ENCODE measurements around the gene IFNK. TPM values are rescaled to one million over a fixed set of nuclear protein-coding genes. Genes with fewer than 3 reads are reported as not detected.
"Not testable (repeated sequence)": the region's sequence is repeated elsewhere in the genome, so short reads cannot be mapped to it uniquely, and the experiment has no call there.

IFNK gene
- total RNA-seq, 1 experiment from 2014 or later = not detected

DNA sequence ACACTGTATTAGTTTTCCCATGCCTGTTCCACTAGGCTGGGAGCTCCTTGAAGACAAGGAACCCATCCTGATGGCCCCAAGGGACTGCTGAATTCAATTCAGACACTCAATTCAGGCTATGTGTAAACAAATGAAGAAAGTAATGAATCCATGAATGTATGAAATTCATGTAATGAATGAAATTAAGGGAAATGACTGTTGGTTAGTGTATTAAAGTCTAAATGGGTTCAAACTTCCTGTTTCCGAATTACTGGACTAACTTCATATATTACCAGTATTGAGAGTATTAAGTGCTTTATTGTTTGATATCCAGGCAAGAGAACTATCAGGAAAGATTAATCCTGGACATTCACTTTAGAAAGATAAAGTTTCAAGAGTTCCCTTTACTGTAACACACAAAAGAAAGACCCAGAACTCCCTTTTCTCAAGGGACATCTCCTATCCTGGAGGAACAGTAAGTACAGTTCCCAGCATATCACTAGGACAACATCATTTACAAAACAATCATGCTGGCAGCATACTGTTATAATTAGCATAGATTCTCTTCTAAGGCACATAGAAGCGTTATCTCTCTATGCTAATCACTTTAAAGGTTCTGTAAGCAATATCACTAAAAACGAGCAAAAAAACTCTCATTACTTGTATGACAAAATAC, 28.5 kb upstream of the IFNK start:
- H3K9me3 Mint-ChIP-seq (ENCODE audit: low read depth, unreplicated experiment) = peaks cover 2% of the 10 kb centered on the region
- BruUV-seq (replicated peaks) = no TSS peak
- H3K27ac Mint-ChIP-seq (ENCODE audit: unreplicated experiment) = no peak overlapping the region
- intact Hi-C loops (cut with micrococcal nuclease; ENCODE audit: unreplicated experiment) = loop anchor here (5.0 kb wide), 1 partner anchor 33 kb away; no protein-coding TSS in a partner anchor
- no peak overlapping the region for H3K4me3 Mint-ChIP-seq (ENCODE audit: low read depth, unreplicated experiment)
- no peak for DNase-seq
- CTCF ChIA-PET = no interaction called here
- H3K4me1 Mint-ChIP-seq (ENCODE audit: low read depth, unreplicated experiment) = no peaks in the 10 kb centered on the region
- H3K36me3 Mint-ChIP-seq (ENCODE audit: insufficient read depth, unreplicated experiment) = no peaks in the 10 kb centered on the region
- TF ChIP-seq, protein P1, sequence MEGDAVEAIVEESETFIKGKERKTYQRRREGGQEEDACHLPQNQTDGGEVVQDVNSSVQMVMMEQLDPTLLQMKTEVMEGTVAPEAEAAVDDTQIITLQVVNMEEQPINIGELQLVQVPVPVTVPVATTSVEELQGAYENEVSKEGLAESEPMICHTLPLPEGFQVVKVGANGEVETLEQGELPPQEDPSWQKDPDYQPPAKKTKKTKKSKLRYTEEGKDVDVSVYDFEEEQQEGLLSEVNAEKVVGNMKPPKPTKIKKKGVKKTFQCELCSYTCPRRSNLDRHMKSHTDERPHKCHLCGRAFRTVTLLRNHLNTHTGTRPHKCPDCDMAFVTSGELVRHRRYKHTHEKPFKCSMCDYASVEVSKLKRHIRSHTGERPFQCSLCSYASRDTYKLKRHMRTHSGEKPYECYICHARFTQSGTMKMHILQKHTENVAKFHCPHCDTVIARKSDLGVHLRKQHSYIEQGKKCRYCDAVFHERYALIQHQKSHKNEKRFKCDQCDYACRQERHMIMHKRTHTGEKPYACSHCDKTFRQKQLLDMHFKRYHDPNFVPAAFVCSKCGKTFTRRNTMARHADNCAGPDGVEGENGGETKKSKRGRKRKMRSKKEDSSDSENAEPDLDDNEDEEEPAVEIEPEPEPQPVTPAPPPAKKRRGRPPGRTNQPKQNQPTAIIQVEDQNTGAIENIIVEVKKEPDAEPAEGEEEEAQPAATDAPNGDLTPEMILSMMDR (IDR thresholded peaks at IDR 0.05; ENCODE audit: unreplicated experiment) = no peak
- no peaks in the 10 kb centered on the region for H3K27me3 Mint-ChIP-seq (ENCODE audit: unreplicated experiment)

DNA sequence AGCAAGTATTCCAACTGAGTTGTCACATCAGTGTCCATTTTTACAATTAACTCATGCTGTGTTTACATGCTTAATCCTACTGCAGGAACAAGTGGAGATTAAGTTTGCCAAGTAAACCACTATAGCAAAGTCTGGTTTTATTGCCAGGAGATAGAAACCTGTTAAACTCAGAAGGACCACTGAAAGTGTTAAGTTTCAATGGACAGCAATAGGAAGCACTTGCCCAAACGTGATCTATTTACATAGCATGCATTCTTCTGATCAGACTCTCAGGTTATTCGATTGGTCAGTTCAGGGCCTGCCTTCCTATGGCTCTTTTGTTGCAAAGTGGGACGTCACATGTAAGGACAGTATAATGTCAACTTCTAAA, 28.0 kb upstream of the IFNK start:
- no TSS peak for BruUV-seq (replicated peaks)
- CTCF ChIA-PET = no interaction called here
- H3K27me3 Mint-ChIP-seq (ENCODE audit: unreplicated experiment) = no peaks in the 10 kb centered on the region
- DNase-seq = no peak
- intact Hi-C loops (cut with micrococcal nuclease; ENCODE audit: unreplicated experiment) = loop anchor here (5.0 kb wide), 1 partner anchor 34 kb away; no protein-coding TSS in a partner anchor
- no peak overlapping the region for H3K27ac Mint-ChIP-seq (ENCODE audit: unreplicated experiment)
- H3K4me3 Mint-ChIP-seq (ENCODE audit: low read depth, unreplicated experiment) = no peak overlapping the region
- H3K4me1 Mint-ChIP-seq (ENCODE audit: low read depth, unreplicated experiment) = no peaks in the 10 kb centered on the region
- H3K36me3 Mint-ChIP-seq (ENCODE audit: insufficient read depth, unreplicated experiment) = no peaks in the 10 kb centered on the region
- TF ChIP-seq, protein P1 (IDR thresholded peaks at IDR 0.05; ENCODE audit: unreplicated experiment) = no peak
- H3K9me3 Mint-ChIP-seq (ENCODE audit: low read depth, unreplicated experiment) = peaks cover 2% of the 10 kb centered on the region

DNA sequence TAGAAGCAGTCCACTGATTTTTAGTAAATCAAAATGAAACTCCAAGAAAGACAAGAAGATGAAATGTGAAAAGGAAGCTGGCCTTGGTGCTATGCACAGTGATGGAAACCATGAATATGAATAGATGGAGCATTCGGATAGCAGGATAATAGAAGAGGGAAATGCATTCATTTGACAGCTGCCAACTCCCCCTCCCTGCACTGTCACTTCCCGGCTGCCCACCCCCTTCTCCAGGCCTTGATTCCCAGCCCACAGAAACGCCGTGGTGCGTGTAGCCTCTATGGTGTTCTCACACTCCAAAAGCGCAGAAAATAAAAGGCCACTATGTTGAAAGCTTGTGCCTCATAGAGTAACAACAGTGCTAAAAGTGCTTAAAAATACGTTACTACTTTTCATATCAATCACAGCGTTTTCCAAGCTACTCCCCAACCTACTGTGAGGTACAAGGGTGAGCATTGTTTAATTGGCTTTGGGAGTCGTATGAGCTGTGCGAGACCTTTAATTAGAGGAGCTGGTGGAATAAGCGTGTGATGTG, 26.1 kb upstream of the IFNK start:
- CTCF ChIA-PET = interaction anchor here (1.2 kb wide), 1 partner anchor 8 kb away, joined by 3 read pairs; no protein-coding TSS in a partner anchor
- H3K27me3 Mint-ChIP-seq (ENCODE audit: unreplicated experiment) = no peaks in the 10 kb centered on the region
- no TSS peak for BruUV-seq (replicated peaks)
- no peaks in the 10 kb centered on the region for H3K9me3 Mint-ChIP-seq (ENCODE audit: low read depth, unreplicated experiment)
- H3K4me3 Mint-ChIP-seq (ENCODE audit: low read depth, unreplicated experiment) = no peak overlapping the region
- no peak overlapping the region for H3K27ac Mint-ChIP-seq (ENCODE audit: unreplicated experiment)
- no peaks in the 10 kb centered on the region for H3K36me3 Mint-ChIP-seq (ENCODE audit: insufficient read depth, unreplicated experiment)
- TF ChIP-seq, protein P1 (IDR thresholded peaks at IDR 0.05; ENCODE audit: unreplicated experiment) = no peak
- no peaks in the 10 kb centered on the region for H3K4me1 Mint-ChIP-seq (ENCODE audit: low read depth, unreplicated experiment)
- intact Hi-C loops (cut with micrococcal nuclease; ENCODE audit: unreplicated experiment) = loop anchor here (5.0 kb wide), 1 partner anchor 36 kb away; no protein-coding TSS in a partner anchor
- DNase-seq = no peak

DNA sequence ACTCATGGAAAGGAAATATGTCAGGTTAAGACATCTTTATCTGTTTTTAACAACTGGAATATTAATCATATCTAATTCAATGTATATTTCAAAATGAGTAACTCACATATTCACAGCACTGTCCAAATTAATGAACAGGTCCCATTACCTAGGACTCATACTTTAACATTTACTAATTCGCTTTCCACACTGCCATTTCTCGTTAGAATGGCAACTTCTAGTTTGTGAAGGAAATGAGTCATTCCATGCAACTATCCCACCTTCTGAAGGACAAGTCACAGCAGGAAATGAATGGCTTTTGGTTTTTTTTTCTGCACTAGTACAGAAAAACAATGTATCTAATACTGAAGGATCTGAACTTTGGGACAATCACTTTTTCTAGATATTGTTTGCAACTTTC, 24.6 kb upstream of the IFNK start:
- Mint-ChIP-seq H3K27me3 (ENCODE audit: unreplicated experiment) (no peaks in the 10 kb centered on the region), H3K9me3 (ENCODE audit: low read depth, unreplicated experiment) (no peaks in the 10 kb centered on the region), H3K4me1 (ENCODE audit: low read depth, unreplicated experiment) (no peaks in the 10 kb centered on the region), H3K27ac (ENCODE audit: unreplicated experiment) (no peak overlapping the region), H3K36me3 (ENCODE audit: insufficient read depth, unreplicated experiment) (no peaks in the 10 kb centered on the region), H3K4me3 (ENCODE audit: low read depth, unreplicated experiment) (no peak overlapping the region)
- DNase-seq = no peak
- TF ChIP-seq, protein P1 (IDR thresholded peaks at IDR 0.05; ENCODE audit: unreplicated experiment) = no peak
- intact Hi-C loops (cut with micrococcal nuclease; ENCODE audit: unreplicated experiment) = loop anchor here (5.0 kb wide), 1 partner anchor 37 kb away; no protein-coding TSS in a partner anchor
- CTCF ChIA-PET = interaction anchor here (0.6 kb wide), 1 partner anchor 38 kb away, joined by 3 read pairs; no protein-coding TSS in a partner anchor
- BruUV-seq (replicated peaks) = no TSS peak

DNA sequence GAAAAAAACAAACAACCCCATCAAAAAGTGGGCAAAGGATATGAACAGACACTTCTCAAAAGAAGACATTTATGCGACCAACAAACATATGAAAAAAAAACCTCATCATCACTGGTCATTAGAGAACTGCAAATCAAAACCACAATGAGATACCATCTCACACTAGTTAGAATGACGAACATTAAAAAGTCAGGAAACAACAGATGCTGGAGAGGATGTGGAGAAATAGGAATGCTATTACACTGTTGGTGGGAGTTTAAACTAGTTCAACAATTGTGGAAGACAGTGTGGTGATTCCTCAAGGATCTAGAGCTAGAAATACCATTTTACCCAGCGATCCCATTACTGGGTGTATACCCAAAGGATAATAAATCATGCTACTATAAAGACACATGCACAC, 23.2 kb upstream of the IFNK start:
- H3K27me3 Mint-ChIP-seq (ENCODE audit: unreplicated experiment); H3K36me3 Mint-ChIP-seq (ENCODE audit: insufficient read depth, unreplicated experiment); H3K27ac Mint-ChIP-seq (ENCODE audit: unreplicated experiment); DNase-seq; intact Hi-C loops (cut with micrococcal nuclease; ENCODE audit: unreplicated experiment); CTCF ChIA-PET; H3K9me3 Mint-ChIP-seq (ENCODE audit: low read depth, unreplicated experiment); H3K4me3 Mint-ChIP-seq (ENCODE audit: low read depth, unreplicated experiment); H3K4me1 Mint-ChIP-seq (ENCODE audit: low read depth, unreplicated experiment); BruUV-seq (replicated peaks): not testable (repeated sequence)

All from Calu3 (cell line).